Breast epithelium (tissue), 3 donors: ENCODE measurements around the gene DSG3.

Experiments used
- CTCF ChIP-seq, 3 donors: fragments of 450-650 bp; IDR thresholded peaks; one replicate each; pipeline ENCODE4 v1.5.1; 2016 to 2017; ENCODE audit warnings: antibody characterized with exemption in 3 of 3, mild to moderate bottlenecking in 3 of 3, moderate library complexity in 3 of 3
- POLR2A ChIP-seq: fragments of 450-650 bp; IDR thresholded peaks from one replicate; pipeline ENCODE4 v1.6.1; 2016; ENCODE audit warnings: antibody characterized with exemption, mild to moderate bottlenecking, moderate library complexity
- POLR2AphosphoS5 ChIP-seq, 3 donors: sonication (generic); formaldehyde crosslinking; IDR thresholded peaks; one replicate each; pipeline ENCODE4 v1.6.1; 2017; ENCODE audit warnings: antibody characterized with exemption in 3 of 3

GRCh38 chr18:31398191-31398590 is 49.4 kb upstream of the DSG3 start:
- TF ChIP-seq CTCF (IDR thresholded peaks at IDR 0.05) (no peak), POLR2A (no peak), POLR2AphosphoS5 (IDR thresholded peaks at IDR 0.05) (no peak)
